ENCODE results near the gene COX6A1.
"Not testable (repeated sequence)": the region's sequence is repeated elsewhere in the genome, so short reads cannot be mapped to it uniquely, and the experiment has no call there.

COX6A1 gene

DNA sequence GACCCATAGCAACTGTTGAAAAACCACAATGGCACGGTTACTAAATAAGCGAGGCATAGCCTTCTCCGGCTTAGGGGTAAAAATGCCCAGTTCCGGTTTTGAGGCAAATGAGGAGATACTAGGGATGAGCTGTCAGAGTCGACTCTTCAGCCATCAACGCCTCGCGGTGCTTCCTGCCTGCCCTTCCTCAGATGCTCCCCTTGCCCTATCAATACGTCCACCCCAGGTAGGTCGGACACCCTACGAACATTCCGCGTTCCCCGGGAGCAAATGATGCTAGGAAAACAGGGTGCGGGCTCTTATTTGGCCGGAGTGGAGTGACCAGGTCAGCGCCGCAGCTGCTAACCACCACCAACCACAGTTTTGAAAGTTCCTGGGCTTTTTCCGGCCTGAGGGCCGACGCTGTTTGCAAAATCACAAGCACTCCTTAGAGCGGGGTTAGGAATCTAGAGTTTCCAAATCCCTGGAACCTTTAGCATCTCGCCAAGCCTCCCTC lies 30.5 kb downstream of the COX6A1 start:
- DNase-seq (ENCODE audit: low spot score), result no peak

DNA sequence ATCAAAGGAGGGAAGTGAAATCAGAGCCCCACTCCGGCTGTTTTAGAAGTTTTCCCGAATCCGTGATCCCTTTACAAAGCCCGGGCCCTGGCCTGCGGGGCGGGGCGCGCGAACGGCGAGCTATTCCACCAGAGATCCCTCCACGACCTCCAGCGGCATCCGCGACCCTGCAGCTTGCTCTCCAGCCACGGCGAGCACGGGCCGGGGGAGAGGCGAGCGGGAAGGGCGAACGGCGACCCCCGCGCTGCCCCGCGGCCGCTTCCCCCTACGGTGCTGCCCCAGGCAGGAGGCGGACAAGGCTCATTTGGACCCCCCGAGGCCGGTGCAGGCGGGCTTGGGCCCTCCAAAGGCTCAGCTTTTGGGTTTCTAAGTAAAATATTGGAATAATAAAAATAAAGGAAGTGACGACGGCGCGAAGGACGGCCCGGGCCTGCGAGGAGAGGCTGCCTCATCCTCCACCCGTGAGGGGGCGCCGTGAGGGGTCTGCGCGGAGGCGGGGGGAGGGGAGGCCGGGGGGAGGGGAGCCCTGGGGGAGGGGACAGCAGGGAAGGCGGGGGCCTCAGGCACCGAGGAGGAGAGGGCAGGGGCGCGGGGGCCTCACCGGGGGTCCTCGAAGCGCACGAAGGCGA lies 31.0 kb downstream of the COX6A1 start:
- no peak for DNase-seq (ENCODE audit: low spot score)

DNA sequence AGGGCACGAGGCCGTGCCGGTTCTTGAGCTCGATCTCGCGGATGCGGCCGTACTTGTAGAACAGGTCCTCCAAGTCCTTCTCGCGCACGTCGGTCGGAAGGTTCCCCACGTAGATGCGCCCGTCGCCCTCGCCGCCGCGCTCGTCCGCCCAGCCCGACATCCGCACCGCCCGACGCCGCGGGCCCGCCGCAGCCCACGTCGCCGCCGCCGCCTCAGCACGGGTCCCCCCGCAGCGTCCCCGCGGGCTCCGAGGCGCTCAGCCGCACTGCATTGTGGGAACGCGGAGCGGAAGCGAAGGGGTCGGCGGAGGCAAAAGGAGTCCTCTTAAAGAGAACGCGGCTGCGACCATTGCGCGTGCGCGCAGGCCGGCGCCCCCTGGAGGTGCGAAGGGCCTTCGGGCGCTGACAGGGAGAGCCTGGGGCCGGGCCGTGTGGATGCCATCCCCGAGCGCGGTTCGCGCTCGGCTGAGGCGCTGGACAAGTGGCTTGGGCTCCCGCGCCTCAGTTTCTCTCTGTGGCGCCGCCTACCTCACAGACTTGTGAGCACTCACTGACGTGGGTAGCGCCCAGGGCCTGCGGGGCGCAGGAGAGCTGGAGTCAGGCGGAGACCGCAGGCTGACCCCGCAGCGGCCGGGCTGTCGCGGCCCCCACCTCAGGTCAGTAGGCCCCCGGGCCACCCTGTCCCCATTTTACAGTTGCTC lies 31.7 kb downstream of the COX6A1 start, which contains the start of gene SRSF9:
Gene SRSF9 (minus strand): TSS at position 299 of the 700 bp plus-strand sequence. CDS start 139 bp downstream, at position 160.
- peak; percentile 94 for DNase-seq (ENCODE audit: low spot score)

DNA sequence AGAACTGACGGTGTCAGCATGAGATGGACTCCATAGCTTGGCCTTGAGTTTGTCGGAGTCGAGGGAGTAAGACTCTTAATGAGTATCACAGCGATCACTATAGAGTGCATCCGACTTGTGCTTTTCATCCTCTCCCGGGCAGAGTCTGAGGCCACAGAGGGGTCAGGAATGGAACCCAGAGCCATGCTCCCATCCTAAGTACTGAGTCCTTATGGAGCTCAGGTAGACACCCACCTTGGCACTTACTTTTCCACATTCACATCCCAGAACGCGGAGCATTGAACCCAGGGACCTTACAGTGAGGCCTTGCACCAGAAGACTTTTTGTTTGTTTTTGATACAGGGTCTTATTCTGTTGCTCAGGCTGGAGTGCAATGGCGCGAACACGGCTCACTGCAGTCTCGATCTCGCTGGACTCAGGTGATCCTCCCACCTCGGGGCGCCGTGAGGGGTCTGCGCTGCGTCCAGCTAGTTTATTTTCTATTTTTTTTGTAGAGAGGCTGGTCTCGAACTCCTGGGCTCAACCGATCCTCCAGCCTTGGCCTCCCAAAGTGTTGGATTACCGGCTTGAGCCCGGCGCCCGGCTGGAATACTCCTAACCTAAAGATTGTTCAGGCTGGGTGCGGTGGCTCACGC lies 32.4 kb downstream of the COX6A1 start:
- no peak for DNase-seq (ENCODE audit: low spot score)

DNA sequence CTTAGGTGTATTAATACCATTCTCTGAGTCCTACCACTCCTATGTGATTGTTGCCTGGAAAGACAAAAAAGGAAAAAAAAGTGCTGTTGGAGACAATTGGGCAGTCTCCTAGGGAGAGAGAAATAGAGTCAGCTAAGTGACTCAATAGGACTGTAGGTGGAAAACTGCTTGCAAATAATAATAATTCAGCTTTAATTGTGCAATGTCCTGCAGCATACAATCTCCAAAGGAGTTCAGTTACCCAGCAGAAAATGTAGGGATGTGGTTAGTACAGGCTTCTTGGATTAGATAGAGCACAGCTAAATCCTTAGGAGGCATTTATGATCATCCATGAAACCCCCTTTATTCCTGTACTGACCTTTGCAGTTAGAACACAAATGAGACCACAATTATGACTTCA lies 34.6 kb downstream of the COX6A1 start:
- DNase-seq (ENCODE audit: low spot score), result no peak

DNA sequence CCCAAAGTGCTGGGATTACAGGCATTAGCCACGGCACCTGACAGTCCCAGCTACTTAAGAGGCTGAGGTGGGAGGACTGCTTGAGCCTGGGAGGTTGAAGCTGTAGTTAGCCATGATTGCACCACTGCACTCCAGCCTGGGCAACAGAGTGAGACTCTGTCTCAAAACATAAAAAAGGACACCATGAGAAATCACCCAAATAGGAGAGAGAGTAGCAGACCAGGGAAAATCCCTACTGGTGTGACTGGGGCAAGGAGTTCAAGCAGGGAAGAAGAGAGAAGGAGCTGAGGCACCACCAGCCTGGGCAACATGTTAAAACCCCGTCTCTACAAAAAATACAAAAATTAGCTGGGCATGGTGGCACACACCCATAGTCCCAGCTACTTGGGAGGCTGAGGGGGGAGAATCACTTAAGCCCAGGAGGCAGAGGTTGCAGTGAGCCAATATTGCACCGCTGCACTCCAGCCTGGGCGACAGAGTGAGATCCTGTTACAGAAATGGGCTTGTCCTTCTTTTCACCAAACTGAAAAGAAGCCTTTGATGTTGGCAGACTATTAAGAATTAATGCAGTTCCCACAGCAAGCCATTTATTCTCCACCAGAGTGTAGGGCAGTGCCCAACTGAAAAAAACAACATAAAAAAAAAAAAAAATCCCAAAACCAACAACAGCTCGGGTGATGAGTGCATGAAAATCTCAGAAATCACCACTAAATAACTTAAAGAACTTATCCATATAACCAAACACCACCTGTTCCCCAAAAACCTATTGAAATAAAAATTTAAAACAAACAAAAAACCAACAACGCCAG lies 36.1 kb downstream of the COX6A1 start:
- no peak for DNase-seq (ENCODE audit: low spot score)

DNA sequence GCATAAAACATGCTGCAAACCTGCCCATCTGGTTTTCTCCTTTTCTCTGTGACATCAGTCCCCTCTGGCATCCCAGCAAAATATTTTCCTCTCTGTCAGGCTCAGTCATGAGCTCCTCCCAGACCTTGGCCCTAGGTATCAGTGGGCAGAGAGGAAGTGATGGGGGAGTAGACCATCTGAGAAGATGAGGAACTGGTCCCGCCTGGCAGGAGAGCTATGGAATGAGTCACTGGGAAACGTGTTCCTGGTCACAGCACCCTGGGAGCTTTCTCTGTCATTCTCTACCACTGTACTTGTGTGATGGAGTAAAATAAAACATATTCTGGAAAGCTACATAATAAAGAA lies 36.7 kb downstream of the COX6A1 start:
- DNase-seq (ENCODE audit: low spot score), result no peak

DNA sequence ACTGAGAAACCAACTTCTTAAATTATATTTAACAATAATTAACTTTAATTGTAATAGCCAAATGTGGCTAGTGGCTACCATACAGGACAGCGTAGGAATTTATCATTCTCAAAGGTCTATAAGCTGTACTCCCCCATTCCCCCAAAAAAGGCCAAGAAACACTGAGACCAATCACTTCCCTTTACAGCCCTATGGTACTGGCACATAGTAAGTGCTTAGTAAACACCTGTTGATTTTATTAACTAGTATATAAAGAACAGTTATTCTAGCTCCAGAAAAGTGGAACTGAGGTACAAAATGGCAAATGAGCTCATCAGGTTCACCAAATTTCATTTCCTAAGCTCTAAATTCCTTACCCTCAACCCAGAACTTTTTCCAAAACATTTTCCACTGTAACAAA lies 37.7 kb downstream of the COX6A1 start:
- DNase-seq (ENCODE audit: low spot score), result no peak

DNA sequence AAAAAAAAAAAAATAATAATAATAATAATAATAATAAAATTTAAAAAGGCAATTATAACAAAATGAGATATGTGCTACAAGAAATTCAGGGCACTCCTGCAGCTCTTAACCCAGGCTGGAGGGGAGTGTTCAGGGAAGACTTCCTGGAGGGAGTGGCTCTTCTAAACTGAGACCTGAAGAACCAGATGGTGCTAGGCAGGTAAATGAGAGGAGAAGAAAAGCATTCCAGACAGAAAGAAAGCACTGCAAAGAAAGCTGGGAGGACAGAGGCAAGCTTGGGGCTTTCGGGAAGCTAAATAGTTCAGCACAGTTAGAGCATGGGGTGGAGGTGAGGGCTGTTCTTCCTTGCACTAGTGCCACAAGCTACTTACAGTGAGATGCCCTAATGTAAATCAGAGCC lies 41.5 kb downstream of the COX6A1 start:
- DNase-seq (ENCODE audit: low spot score), result no peak

DNA sequence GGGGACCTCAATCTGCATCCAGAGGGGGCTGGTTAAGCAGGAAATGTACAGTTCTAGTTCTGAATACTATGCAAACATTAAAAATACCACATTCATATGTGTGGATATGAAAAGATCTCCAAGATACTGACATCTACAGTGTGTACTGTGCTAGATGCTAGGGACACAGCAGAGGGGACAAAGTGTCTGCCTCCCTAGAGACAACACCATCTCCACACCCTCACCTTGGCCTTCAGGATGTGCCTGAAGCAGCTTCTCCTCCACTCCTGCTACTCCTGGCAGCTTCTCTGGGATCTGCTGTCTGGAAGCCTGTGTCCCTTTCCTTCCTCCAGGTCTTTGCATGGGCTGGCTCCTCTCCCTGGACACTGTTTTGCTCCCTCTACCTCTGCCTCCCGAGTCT lies 42.3 kb downstream of the COX6A1 start:
- DNase-seq (ENCODE audit: low spot score), result no peak

DNA sequence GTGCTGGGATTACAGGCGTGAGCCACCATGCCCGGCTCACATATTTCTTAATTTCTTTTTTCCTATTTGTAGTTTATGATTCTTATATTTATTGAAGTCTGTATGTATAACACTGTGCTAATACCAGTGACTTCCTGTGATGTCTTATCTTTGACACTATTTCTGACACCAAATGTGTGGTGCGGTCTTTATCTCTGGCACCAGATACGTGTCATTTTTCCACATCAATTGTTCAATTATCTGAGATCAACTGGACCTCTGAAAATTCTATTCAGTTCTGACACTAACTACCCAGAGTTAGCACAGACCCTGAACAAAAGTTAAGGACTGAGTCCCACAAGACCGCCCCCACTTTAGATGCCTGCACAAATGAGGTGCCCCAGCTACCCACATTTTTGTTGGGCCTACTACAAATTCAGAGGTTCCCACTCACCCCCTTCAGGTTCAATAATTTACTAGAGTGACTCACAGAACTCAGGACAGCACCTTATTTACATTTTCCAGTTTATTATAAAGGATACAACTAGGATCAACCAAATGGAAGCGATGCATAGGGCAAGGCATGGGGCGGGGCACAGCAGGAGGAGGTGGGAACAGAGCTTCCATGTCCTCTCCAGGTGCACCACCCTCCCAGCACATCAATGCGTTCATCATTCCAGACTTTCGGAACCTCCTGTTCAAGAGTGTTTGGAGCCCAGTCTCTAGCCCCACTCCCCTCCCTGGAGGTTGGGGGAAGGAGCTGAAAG lies 43.3 kb downstream of the COX6A1 start:
- no peak for DNase-seq (ENCODE audit: low spot score)

DNA sequence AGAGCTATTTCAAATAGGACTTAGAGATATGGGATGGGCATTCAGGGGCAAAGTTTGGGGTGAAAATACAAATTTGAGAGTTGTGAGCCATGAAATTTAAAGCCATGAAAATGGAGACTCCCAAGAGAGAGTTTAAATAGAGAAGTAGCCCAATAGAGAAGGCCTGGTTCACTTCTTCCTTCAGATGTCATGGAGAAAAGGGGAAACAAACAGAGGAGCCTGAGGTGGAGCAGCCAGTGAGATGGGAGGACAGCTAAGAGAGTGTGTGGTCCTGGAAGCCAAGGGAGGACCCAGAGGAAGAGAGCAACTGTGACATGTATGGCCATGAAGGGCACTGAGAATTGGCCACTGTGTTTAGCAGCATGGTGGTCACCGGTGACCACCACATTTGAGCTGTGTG lies 45.7 kb downstream of the COX6A1 start:
- no peak for DNase-seq (ENCODE audit: low spot score)

DNA sequence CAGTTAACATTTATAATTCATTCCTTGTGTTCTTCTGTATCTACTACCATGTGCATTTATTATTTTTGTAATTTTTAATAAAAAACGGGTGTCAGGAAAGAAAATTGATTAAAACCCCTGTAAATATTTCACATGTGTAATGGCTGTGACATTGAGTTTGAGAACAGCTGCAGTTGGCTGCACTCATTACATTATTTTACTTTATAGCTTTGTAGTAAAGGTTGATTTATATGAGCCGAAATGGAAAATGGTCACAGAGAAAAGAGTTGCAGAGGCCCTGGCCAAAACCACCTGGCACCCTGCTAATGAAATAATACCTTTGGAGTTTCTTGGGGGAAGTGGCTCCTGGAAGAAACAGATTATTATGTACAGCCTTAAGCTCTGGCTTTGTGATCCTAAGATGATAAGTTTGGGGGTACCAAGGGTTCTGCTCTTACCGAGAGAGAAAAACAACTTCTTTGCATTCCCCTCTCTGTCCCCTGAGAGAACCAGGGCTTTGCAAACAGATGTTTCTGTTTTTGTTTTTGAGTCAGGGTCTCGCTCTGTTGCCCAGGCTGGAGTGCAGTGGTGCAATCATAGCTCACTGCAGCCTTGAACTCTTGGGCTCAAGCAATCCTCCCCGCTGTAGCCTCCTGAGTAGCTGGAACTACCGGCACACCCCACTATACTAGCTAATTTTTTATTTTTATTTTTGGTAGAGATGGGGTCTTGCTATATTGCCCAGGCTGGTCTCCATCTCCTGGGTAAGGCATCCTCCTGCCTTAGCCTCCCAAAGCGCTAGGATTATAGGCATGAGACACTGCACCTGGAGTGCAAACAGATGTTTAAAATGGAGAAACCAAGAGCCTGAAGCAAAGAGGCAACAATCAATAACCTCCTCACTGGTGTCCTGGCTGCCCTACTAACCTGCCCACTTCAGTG lies 48.3 kb downstream of the COX6A1 start:
- no peak for DNase-seq (ENCODE audit: low spot score)

DNA sequence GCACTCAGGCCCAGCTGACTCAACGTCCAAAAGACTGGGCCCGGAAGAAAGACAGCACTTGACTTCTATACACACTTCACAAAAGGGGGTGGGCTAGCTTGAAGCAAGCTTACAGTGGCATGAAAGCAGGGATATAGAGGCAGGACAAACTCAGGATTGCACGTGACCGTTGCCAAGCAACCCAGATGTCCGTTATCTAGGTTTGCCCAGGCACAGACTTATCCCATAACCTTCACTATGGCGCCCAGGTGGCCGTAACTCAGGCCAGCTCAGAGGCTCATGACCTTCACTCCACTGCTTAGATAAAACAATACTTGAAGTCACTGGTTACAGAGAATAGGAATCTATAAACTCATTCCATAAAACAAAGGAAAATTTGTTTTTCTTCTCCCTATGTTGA lies 49.6 kb downstream of the COX6A1 start:
- not testable (repeated sequence) for DNase-seq (ENCODE audit: low spot score)

DNA sequence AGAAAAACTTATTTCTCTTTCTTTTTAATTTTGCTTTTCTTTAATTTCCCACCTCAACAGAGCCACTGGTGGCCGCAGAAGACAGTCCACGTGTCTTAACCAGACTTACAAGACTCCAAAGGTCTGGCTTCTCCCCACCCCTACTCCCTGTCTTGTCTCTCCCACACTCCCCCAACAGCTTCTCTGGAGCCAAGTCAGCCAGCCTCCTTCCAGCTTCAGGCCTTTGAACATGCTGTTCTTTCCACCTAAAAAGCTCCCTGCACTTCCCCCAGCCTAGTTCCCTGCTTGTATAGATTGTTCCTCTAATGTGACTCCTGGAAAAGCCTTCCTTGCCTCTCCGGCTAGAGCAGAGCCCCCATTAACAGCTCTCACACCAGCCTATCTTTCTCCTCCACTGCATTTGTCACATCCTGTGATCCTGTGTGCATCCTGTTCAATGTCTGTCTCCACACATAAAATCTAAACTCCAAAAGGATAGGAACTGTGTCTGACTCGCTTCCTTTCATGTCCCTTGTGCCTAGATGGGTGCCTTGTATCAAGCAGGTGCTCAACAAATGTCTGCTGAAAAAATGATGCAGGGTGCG lies 50.2 kb downstream of the COX6A1 start:
- no peak for DNase-seq (ENCODE audit: low spot score)

DNA sequence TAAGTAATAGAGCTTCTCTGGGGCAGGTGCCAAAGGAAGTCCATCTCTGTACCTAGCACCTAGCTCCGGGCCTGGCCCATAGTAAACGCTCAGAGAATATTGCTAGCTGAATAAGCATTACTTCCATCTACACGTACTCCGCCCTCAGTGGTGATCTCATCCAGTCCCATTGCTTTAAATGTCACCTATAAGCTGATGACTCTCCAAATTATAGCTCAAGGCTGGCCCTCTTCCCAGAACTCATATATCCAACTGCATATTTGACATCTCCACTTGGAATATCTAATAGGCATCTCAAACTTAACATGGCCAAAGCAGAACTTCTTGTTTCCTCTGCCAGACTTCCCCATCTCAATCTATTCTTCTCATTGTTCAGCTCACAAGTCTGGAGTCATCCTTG lies 51.1 kb downstream of the COX6A1 start:
- no peak for DNase-seq (ENCODE audit: low spot score)

DNA sequence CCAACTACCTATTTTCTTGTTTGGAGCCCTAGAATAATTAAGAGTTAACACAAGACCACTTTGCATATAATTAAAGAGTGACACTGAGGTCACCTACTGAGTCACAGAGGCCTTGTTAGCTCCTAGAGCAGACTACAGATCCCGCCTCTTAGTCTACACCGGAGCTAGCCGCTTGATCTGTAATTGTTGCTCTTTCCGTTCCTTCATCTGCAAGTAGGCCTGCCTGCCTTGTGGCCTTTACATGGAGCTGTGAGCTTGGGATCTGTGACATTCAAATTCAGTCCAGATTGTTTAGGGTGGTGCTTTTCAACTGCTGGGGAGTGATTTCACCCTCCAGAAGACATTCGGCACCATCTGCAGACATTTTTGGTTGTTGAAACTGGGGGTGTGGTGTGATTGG lies 52.4 kb downstream of the COX6A1 start:
- DNase-seq (ENCODE audit: low spot score), result no peak

All from globus pallidus (tissue), 1 donor.